HG02678 (cell line): ENCODE measurements around the gene RSRC1.

Experiments
- ATAC-seq: cut with Tn5 transposase; IDR thresholded peaks from one replicate; pipeline ENCODE4 v1.9.1; 2021; ENCODE audit warnings: mild to moderate bottlenecking, moderate library complexity; ENCODE audit not compliant: unreplicated experiment

RSRC1 gene

DNA sequence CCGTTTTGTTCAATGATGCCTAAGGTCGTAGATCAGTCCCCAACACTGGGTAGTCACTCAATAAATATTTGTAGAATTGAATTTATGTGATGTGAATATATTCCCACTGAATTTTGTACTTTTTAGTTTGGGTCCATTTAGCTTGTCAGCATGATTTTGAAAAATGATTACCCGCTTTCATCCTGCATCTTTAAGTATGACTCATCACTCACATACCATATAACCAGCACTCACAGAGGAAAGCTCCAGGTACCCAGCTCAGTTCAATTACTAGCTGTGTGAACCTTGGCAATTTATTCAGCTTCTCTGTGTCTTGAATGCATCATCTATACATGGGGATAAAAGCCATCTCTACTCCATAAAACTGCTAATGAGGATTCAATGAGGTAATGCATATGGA is 458.9 kb downstream of the RSRC1 start:
- ATAC-seq = no peak

DNA sequence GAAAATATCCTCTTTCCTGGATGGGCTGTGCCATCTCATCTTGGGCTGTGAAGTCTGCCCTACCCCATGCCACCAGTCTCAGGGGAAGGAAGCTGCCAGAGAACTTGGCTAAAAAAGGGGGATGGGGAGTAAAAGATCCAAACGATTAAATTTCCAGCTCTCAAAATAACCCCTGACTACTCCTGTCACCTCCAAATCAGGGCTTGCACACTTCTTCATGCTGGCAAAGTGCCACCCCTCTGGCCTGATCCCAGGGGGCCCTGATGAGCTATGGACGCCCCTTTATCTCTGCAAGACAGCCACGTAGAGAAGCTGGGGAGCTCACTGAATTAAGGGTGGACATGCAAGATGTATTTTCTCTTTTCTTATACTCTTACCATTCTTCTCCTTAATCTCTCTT is 459.9 kb downstream of the RSRC1 start:
- no peak for ATAC-seq

DNA sequence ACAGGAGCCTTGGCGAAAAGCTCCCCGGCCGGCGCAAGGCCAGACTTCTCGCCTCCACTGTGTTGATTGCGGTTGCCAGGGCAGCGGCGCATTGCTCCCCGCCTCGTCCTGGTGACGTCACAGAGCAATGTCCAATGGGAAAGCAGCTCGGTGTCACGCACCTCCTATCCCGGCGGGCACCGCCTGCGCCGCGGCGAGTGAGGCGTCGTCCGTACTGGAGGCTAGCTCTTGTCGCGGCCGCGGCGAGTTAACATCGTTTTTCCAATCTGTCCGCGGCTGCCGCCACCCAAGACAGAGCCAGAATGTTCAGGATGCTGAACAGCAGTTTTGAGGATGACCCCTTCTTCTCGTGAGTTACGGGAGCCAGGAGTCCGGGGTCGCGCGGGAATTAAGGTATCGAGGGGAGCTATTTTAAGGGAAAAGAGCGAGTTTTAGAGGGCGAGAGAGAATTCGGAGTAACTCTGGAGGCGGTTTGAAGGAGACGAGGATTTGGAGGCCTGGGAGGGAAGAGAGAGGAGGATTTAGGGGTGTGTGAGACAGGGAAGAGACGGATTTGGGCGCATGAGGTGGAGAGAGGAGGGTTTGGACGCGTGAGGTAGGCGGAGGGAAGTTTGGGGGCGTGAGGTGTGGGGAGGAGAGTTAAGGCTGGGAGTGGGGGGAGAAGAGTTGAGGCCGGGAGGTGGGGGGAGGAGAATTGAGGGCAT is 461.3 kb downstream of the RSRC1 start, which contains the start of gene MLF1:
Gene MLF1 (plus strand): TSS at position 196 of the 704 bp plus-strand sequence. CDS start 107 bp downstream, at position 303.
- ATAC-seq = peak; percentile 100

DNA sequence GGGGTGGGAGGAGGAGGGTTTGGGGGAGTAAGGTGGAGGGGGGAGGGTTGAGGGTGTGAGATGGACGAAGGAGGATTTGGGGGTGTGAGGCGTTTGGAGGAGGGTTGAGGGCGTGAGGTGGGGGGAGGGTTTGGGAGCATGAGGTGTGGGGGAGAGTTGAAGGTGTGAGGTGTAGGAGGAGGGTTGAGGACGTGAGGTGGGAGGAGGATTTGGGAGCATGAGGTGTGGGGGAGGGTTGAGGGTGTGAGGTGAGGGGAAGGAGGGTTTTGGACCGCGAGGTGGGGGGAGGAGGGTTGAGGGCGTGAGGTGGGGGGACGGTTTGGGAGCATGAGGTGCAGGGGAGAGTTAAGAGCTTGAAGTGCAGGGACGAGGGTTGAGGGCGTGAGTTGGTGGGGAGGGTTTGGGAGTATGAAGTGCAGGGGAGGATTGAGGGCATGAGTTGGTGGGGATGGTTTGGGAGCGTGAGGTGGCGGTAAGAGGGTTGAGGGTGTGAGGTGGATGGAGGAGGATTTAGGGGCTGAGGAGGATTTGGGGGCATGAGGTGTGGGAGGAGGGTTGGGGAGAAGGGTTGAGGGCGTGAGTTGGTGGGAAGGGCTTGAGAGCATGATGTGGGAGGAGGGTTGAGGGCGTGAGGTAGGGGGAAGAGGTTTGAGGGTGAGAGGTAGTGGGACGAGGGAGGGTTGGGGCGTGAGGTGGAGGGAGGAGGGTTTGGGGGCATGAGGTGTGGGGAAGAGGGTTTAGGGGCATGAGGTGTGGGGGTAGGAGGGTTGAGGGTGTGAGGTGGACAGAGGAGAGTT is 462.3 kb downstream of the RSRC1 start:
- ATAC-seq = no peak

DNA sequence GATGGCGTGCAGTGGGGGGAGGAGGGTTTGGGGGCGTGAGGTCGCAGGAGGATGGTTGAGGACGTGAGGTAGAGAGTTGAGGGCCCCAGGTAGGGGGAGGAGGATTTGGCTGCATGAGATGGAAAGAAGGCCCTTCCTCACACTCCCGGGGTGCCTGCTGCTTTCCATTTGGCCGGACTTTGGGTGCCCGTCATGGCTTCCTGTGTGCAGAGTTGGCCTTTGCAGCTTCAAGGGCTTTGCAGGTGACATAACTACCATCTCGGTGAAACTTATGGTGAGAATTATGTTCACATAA is 462.8 kb downstream of the RSRC1 start:
- ATAC-seq = no peak

DNA sequence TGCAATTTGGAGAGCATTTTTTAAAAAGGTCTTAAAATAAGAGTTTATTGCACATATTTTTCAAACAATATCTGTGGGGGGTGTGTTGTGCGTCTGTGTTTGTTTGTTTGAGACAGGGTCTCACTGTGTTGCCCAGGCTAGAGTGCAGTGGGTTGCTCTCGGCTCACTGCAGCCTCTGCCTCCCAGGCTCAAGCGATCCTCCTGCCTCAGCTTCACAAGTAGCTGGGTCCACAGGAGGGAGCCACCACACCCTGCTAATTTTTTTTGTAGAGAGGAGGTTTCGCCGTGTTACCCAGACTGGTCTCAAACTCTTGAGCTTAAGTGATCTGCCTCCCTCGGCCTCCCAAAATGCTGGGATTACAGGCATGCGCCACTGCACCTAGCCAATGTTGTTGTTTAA is 463.8 kb downstream of the RSRC1 start:
- no peak for ATAC-seq

DNA sequence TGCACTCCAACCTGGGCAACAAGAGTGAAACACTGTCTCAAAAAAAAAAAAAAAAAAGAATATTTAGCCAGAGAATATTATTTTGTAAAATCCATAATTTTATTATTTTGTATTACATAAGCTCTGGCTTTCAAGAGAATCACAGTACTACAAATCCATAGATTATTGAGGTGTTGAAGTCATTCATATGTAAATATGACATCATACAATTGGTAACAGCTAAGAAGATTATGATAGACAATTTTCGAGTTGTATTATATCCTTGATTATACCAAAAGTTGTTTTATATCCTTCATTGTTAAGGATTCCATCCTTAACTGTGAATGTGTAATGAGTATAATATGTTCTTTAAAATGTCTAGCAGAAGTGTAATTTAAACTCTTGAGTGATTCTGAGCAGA is 464.8 kb downstream of the RSRC1 start:
- ATAC-seq = no peak

DNA sequence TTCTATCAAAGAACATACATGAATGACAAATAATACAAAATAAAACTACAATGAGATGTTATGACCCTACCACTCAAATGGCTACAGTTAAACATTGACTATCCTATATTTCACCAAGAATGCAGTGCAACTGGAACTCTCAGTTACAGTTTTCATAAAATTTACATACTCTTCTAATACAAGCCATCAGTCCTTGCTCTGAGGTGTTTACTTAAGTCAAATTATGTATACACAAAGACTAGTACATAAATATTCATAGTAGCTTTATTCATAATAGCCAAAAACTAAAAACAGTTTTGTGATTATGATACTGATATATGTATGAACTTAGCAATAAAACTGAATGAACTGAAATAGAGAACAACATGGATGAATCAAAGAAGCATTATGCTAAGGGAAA is 480.3 kb downstream of the RSRC1 start:
- ATAC-seq = no peak
